Transverse colon (tissue), 3 donors: ENCODE measurements around the gene DIPK1B.

Experiments used
- EP300 ChIP-seq: sonication (generic); formaldehyde crosslinking; IDR thresholded peaks from one replicate; pipeline ENCODE4 v1.6.1; 2017; ENCODE audit warnings: antibody characterized with exemption, low read depth
- POLR2A ChIP-seq: fragments of 450-650 bp; IDR thresholded peaks from one replicate; pipeline ENCODE4 v1.6.1; 2016; ENCODE audit warnings: antibody characterized with exemption, mild to moderate bottlenecking, moderate library complexity
- TF ChIP-seq, protein P1 (sequence below), 5 experiments: fragments of 200-600 bp in 3 of 5; fragments of 450-650 bp in 2 of 5; sonication (generic) in 3 of 5; IDR thresholded peaks; 1 replicate in 2 of 5; 2 replicates in 3 of 5; pipeline ENCODE4 v1.5.1; 2016 to 2017; ENCODE audit warnings: antibody characterized with exemption in 5 of 5, inconsistent platforms in 3 of 5, mild to moderate bottlenecking in 2 of 5, moderate library complexity in 1 of 5

DNA sequence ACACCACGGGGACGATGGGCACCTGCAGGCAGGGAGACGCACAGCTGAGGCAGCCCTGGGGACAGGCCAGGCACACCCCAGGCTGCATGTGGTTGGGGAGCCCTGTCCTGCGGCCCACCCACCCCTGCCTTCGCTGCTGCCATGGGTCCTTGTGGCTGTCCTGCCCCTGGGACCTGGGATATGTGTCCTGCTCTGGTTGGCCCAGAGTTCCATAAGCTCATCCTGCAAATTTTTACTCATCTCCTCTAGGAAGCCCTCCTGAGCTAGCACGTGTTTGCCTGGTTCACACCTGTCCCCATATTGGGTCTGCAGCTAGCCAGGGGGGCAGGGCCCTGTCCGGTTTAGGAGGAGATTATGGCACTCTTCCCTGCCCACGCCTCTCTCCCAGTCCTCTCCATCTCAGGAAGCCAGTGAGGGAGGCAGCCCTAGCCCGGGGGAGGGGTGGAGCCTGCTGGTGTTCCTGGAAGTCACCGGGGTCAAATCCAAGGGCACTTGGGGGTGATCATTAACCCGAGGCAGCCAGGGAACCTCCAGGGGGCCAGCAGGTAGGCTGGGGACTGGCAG lies 37.5 kb upstream of the DIPK1B start:
- TF ChIP-seq EP300 (no peak), POLR2A (peak; percentile 7)
- TF ChIP-seq, protein P1, sequence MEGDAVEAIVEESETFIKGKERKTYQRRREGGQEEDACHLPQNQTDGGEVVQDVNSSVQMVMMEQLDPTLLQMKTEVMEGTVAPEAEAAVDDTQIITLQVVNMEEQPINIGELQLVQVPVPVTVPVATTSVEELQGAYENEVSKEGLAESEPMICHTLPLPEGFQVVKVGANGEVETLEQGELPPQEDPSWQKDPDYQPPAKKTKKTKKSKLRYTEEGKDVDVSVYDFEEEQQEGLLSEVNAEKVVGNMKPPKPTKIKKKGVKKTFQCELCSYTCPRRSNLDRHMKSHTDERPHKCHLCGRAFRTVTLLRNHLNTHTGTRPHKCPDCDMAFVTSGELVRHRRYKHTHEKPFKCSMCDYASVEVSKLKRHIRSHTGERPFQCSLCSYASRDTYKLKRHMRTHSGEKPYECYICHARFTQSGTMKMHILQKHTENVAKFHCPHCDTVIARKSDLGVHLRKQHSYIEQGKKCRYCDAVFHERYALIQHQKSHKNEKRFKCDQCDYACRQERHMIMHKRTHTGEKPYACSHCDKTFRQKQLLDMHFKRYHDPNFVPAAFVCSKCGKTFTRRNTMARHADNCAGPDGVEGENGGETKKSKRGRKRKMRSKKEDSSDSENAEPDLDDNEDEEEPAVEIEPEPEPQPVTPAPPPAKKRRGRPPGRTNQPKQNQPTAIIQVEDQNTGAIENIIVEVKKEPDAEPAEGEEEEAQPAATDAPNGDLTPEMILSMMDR (IDR thresholded peaks at IDR 0.05) = no peak
